Activated CD8-positive, alpha-beta memory T cell treated with anti-CD3 and anti-CD28 coated beads for 48 hours (primary cell): Measurements from ENCODE around the gene TTYH3.
"Not testable (repeated sequence)": the region's sequence is repeated elsewhere in the genome, so short reads cannot be mapped to it uniquely, and the experiment has no call there.

Source experiments
- DNase-seq, 3 experiments: peaks; one replicate each; pipeline ENCODE4 v3.0.0-alpha.2; 2020; ENCODE audit warnings: low read depth in 2 of 3, low spot score in 2 of 3

Gene TTYH3

GRCh38 chr7:2602406-2603043, 29.3 kb upstream of the TTYH3 start:
- DNase-seq = no peak

GRCh38 chr7:2603044-2603965, 28.5 kb upstream of the TTYH3 start:
- no peak for DNase-seq

GRCh38 chr7:2604608-2605174, 27.1 kb upstream of the TTYH3 start:
- DNase-seq = no peak

- DNase-seq = no peak
These were observed 25.9 kb upstream of the TTYH3 start for GRCh38 chr7:2605608-2606538.

GRCh38 chr7:2606539-2606936, 25.2 kb upstream of the TTYH3 start:
- DNase-seq = no peak

GRCh38 chr7:2607122-2607922, 24.5 kb upstream of the TTYH3 start:
- no peak for DNase-seq

- no peak for DNase-seq
These were observed 23.6 kb upstream of the TTYH3 start for GRCh38 chr7:2607923-2608904.

GRCh38 chr7:2608921-2609411, 22.8 kb upstream of the TTYH3 start:
- no peak for DNase-seq

GRCh38 chr7:2609646-2610045, 22.1 kb upstream of the TTYH3 start:
- not testable (repeated sequence) for DNase-seq

- no peak for DNase-seq
These were observed 21.3 kb upstream of the TTYH3 start for GRCh38 chr7:2610466-2610865.

GRCh38 chr7:2610898-2611297, 20.9 kb upstream of the TTYH3 start:
- no peak for DNase-seq

- DNase-seq = no peak
These were observed 20.4 kb upstream of the TTYH3 start for GRCh38 chr7:2611401-2611800.

GRCh38 chr7:2611922-2612321, 19.9 kb upstream of the TTYH3 start:
- DNase-seq = no peak

- no peak for DNase-seq
These were observed 19.2 kb upstream of the TTYH3 start for GRCh38 chr7:2612445-2613097.

GRCh38 chr7:2613098-2613930, 18.5 kb upstream of the TTYH3 start:
- DNase-seq = no peak

- no peak for DNase-seq
These were observed 17.7 kb upstream of the TTYH3 start for GRCh38 chr7:2613931-2614600.
